Neuronal stem cell (in vitro differentiated cells): ENCODE data around the gene NELL1.

ENCODE experiments used
- DNase-seq: peaks from one replicate; pipeline ENCODE4 v3.0.0-alpha.2; 2013; ENCODE audit warnings: low spot score
- H2AFZ ChIP-seq: one replicate; pipeline ENCODE4 v1.6.1; 2013; ENCODE audit warnings: mild to moderate bottlenecking, low read length, inconsistent platforms
- H2AK5ac ChIP-seq: 2 replicates; pipeline ENCODE4 v1.6.1; 2013; ENCODE audit warnings: low read depth, mild to moderate bottlenecking, inconsistent platforms, low read length, moderate library complexity, mixed read lengths
- H2BK120ac ChIP-seq: 2 replicates; pipeline ENCODE4 v1.6.1; 2013; ENCODE audit warnings: low read depth, mild to moderate bottlenecking, inconsistent platforms, low read length, moderate library complexity, mixed read lengths
- H2BK12ac ChIP-seq: one replicate; pipeline ENCODE4 v1.6.1; 2013; ENCODE audit warnings: low read length, inconsistent platforms
- H2BK15ac ChIP-seq: 2 replicates; pipeline ENCODE4 v1.6.1; 2013; ENCODE audit warnings: mild to moderate bottlenecking, low read length, inconsistent platforms, mixed read lengths
- H2BK5ac ChIP-seq: one replicate; pipeline ENCODE4 v1.6.1; 2013; ENCODE audit warnings: inconsistent platforms, mild to moderate bottlenecking, low read length, moderate library complexity
- H3K14ac ChIP-seq: one replicate; pipeline ENCODE4 v1.6.1; 2013; ENCODE audit warnings: low read length, inconsistent platforms
- H3K18ac ChIP-seq: 2 replicates; pipeline ENCODE4 v1.6.1; 2013; ENCODE audit warnings: low read length, inconsistent platforms
- H3K23ac ChIP-seq: 2 replicates; pipeline ENCODE4 v1.6.1; 2013; ENCODE audit warnings: low read depth, mild to moderate bottlenecking, mixed read lengths, low read length, inconsistent platforms; ENCODE audit not compliant: poor library complexity
- H3K27ac ChIP-seq: replicated peaks from 3 replicates; pipeline ENCODE4 v1.5.1; 2013; ENCODE audit warnings: low read length, inconsistent platforms
- H3K27me3 ChIP-seq, 3 experiments: 2 replicates each; pipeline ENCODE4 v1.6.1; 2013; ENCODE audit warnings: low read length in 3 of 3, mild to moderate bottlenecking in 2 of 3, inconsistent platforms in 1 of 3, low read depth in 1 of 3, mixed read lengths in 1 of 3, moderate library complexity in 1 of 3; ENCODE audit not compliant: control insufficient read depth in 3 of 3, insufficient read depth in 3 of 3
- H3K36me3 ChIP-seq, 2 donors: replicated peaks in 1 of 2; 2 replicates each; pipeline ENCODE4 v1.6.1; 2013; ENCODE audit warnings: low read length in 2 of 2; ENCODE audit not compliant: control insufficient read depth in 2 of 2, insufficient read depth in 2 of 2
- H3K4ac ChIP-seq: 2 replicates; pipeline ENCODE4 v1.6.1; 2013; ENCODE audit warnings: inconsistent platforms, mild to moderate bottlenecking, low read length, moderate library complexity
- H3K4me1 ChIP-seq, 2 donors: 1 replicate in 1 of 2; 2 replicates in 1 of 2; pipeline ENCODE4 v1.6.1; 2013; ENCODE audit warnings: low read length in 2 of 2, low read depth in 1 of 2; ENCODE audit not compliant: control insufficient read depth in 2 of 2, insufficient read depth in 1 of 2
- H3K4me2 ChIP-seq: one replicate; pipeline ENCODE4 v1.6.1; 2013; ENCODE audit warnings: mild to moderate bottlenecking, low read length, inconsistent platforms; ENCODE audit not compliant: insufficient read depth, poor library complexity, severe bottlenecking
- H3K4me3 ChIP-seq, 2 donors: 2 replicates each; pipeline ENCODE4 v1.5.1; 2013; ENCODE audit warnings: low read length in 2 of 2, mild to moderate bottlenecking in 2 of 2, inconsistent platforms in 1 of 2, moderate library complexity in 1 of 2
- H3K79me1 ChIP-seq: one replicate; pipeline ENCODE4 v1.6.1; 2013; ENCODE audit warnings: low read depth, mild to moderate bottlenecking, inconsistent platforms, low read length, moderate library complexity
- H3K9ac ChIP-seq: one replicate; pipeline ENCODE4 v1.6.1; 2013; ENCODE audit warnings: mild to moderate bottlenecking, low read depth, low read length, inconsistent platforms; ENCODE audit not compliant: poor library complexity
- H3K9me3 ChIP-seq, 2 donors: replicated peaks in 1 of 2; 2 replicates each; pipeline versions ENCODE3 to v1.6.1; 2013; ENCODE audit warnings: low read length in 2 of 2, mild to moderate bottlenecking in 2 of 2, inconsistent platforms in 1 of 2, low read depth in 1 of 2, mixed read lengths in 1 of 2, moderate library complexity in 1 of 2; ENCODE audit not compliant: control insufficient read depth in 2 of 2, insufficient read depth in 1 of 2
- H4K8ac ChIP-seq: one replicate; pipeline ENCODE4 v1.6.1; 2013; ENCODE audit warnings: low read depth, mild to moderate bottlenecking, inconsistent platforms, low read length, moderate library complexity
- H4K91ac ChIP-seq: one replicate; pipeline ENCODE4 v1.6.1; 2013; ENCODE audit warnings: low read length, low read depth, mild to moderate bottlenecking, inconsistent platforms; ENCODE audit not compliant: poor library complexity
- WGBS, 2 donors: extraction: QIAGEN DNeasy Blood & Tissue Kit; methylation state at CpG; one replicate each; pipeline ENCODE4 v1.1.7; 2013; ENCODE audit warnings: missing lambda C conversion rate in 2 of 2, mixed read lengths in 1 of 2; ENCODE audit not compliant: insufficient read length in 2 of 2, insufficient replicate concordance in 1 of 2; ENCODE audit errors: extremely low coverage in 2 of 2; 5-methylcytosine and 5-hydroxymethylcytosine counted together

The NELL1 gene

GRCh38 chr11:21254790-21255189 lies 585.4 kb downstream of the NELL1 start:
- no peak overlapping the region for H3K23ac ChIP-seq
- no peak overlapping the region for H2BK15ac ChIP-seq
- H2BK120ac ChIP-seq = no peak overlapping the region
- no peaks in the 10 kb centered on the region for H3K9me3 ChIP-seq
- H3K18ac ChIP-seq = no peak overlapping the region
- H3K27me3 ChIP-seq = no peaks in the 10 kb centered on the region
- no peak overlapping the region for H3K4ac ChIP-seq
- no peak overlapping the region for H3K27ac ChIP-seq
- no peak for DNase-seq
- H4K91ac ChIP-seq = no peak overlapping the region
- H2AFZ ChIP-seq = no peak overlapping the region
- H4K8ac ChIP-seq = no peak overlapping the region
- H2BK12ac ChIP-seq = no peak overlapping the region
- H2BK5ac ChIP-seq = no peak overlapping the region
- no peaks in the 10 kb centered on the region for H3K36me3 ChIP-seq
- no peak overlapping the region for H3K9ac ChIP-seq
- H3K79me1 ChIP-seq = no peaks in the 10 kb centered on the region
- H3K4me3 ChIP-seq = no peak overlapping the region
- H3K4me2 ChIP-seq = no peak overlapping the region
- no peaks in the 10 kb centered on the region for H3K4me1 ChIP-seq
- WGBS, 2 donors = no CpG with 5 or more reads among the region's 3 CpGs
- no peak overlapping the region for H2AK5ac ChIP-seq
- no peak overlapping the region for H3K14ac ChIP-seq

- Histone ChIP-seq H3K4me3 (no peak overlapping the region), H2BK15ac (no peak overlapping the region), H2BK120ac (no peak overlapping the region), H3K18ac (no peak overlapping the region), H3K4ac (no peak overlapping the region), H3K23ac (no peak overlapping the region), H3K14ac (no peak overlapping the region), H3K9me3 (no peaks in the 10 kb centered on the region), H3K79me1 (no peaks in the 10 kb centered on the region), H4K8ac (no peak overlapping the region), H2BK12ac (no peak overlapping the region), H3K27me3 (no peaks in the 10 kb centered on the region), H2AFZ (no peak overlapping the region), H4K91ac (no peak overlapping the region), H2AK5ac (no peak overlapping the region), H3K4me2 (no peak overlapping the region), H3K4me1 (no peaks in the 10 kb centered on the region), H3K9ac (no peak overlapping the region), H2BK5ac (no peak overlapping the region), H3K36me3 (no peaks in the 10 kb centered on the region), H3K27ac (no peak overlapping the region)
- no peak for DNase-seq
Measured at GRCh38 chr11:21257461-21257860, 588.1 kb downstream of the NELL1 start.

GRCh38 chr11:21258414-21258813 lies 589.0 kb downstream of the NELL1 start:
- no peak overlapping the region for H2AK5ac ChIP-seq

GRCh38 chr11:21260101-21260500 lies 590.7 kb downstream of the NELL1 start:
- Histone ChIP-seq H3K9me3 (no peaks in the 10 kb centered on the region), H2AK5ac (no peak overlapping the region), H3K4me3 (no peak overlapping the region), H3K4me1 (no peaks in the 10 kb centered on the region), H3K18ac (no peak overlapping the region), H2BK15ac (no peak overlapping the region), H3K27ac (no peak overlapping the region), H3K4ac (no peak overlapping the region), H2AFZ (no peak overlapping the region), H3K36me3 (no peaks in the 10 kb centered on the region), H3K4me2 (no peak overlapping the region), H3K14ac (no peak overlapping the region), H3K79me1 (no peaks in the 10 kb centered on the region), H4K91ac (no peak overlapping the region), H2BK5ac (no peak overlapping the region), H2BK12ac (no peak overlapping the region), H3K23ac (no peak overlapping the region), H3K27me3 (no peaks in the 10 kb centered on the region), H2BK120ac (no peak overlapping the region), H4K8ac (no peak overlapping the region), H3K9ac (no peak overlapping the region)
- DNase-seq = no peak

More at GRCh38 chr11:21258414-21258813, 589.0 kb downstream of the NELL1 start:
- Histone ChIP-seq H2BK5ac (no peak overlapping the region), H2AFZ (no peak overlapping the region), H3K27me3 (no peaks in the 10 kb centered on the region), H3K4ac (no peak overlapping the region), H3K18ac (no peak overlapping the region), H3K36me3 (no peaks in the 10 kb centered on the region), H2BK120ac (no peak overlapping the region), H4K8ac (no peak overlapping the region), H3K4me1 (no peaks in the 10 kb centered on the region), H3K27ac (no peak overlapping the region), H3K14ac (no peak overlapping the region), H3K23ac (no peak overlapping the region), H3K4me2 (no peak overlapping the region), H3K9ac (no peak overlapping the region), H2BK15ac (no peak overlapping the region), H3K4me3 (no peak overlapping the region), H2BK12ac (no peak overlapping the region), H3K79me1 (no peaks in the 10 kb centered on the region), H3K9me3 (no peaks in the 10 kb centered on the region), H4K91ac (no peak overlapping the region)
- whole genome bisulfite sequencing, 2 donors = no CpG with 5 or more reads among the region's 2 CpGs
- DNase-seq = no peak
